OCI-LY7 (cell line): ENCODE data around the gene DNAH14.
A peak's percentile ranks its signal among the peaks of the same experiment; 100 is the strongest.

ENCODE experiments used
- CTCF ChIP-seq: fragments of 200-600 bp; sonication (generic); conservative IDR thresholded peaks from 2 replicates; pipeline ENCODE4 v1.5.1; 2014; ENCODE audit warnings: mild to moderate bottlenecking, antibody characterized with exemption, low read length, moderate library complexity, mixed read lengths
- EZH2phosphoT487 ChIP-seq: fragments of 200-600 bp; sonication (generic); IDR thresholded peaks from 2 replicates; pipeline ENCODE4 v1.6.1; 2018; ENCODE audit warnings: low read depth, borderline replicate concordance, mild to moderate bottlenecking, mixed run types, antibody characterized with exemption, low read length, moderate library complexity, mixed read lengths

- TF ChIP-seq CTCF (peak; percentile 81), EZH2phosphoT487 (no peak)
Measured at GRCh38 chr1:225343618-225344017, 414.1 kb downstream of the DNAH14 start.
